ENCODE results near the gene ANP32A. TPM values are rescaled to one million over a fixed set of nuclear protein-coding genes. Genes with fewer than 3 reads are reported as not detected.
A peak's percentile ranks its signal among the peaks of the same experiment; 100 is the strongest.
"Not testable (repeated sequence)": the region's sequence is repeated elsewhere in the genome, so short reads cannot be mapped to it uniquely, and the experiment has no call there.

ANP32A gene
- total RNA-seq, 4 donors from 2014 or later: 38.2 to 90.8 (median 40.1) TPM

GRCh38 chr15:68765602-68766368, 54.9 kb downstream of the ANP32A start:
- H3K27ac ChIP-seq: no peak overlapping the region
- H3K4me1 ChIP-seq: no peaks in the 10 kb centered on the region
- H3K9me3 ChIP-seq: no peaks in the 10 kb centered on the region
- H3K36me3 ChIP-seq: no peaks in the 10 kb centered on the region
- DNase-seq: no peak
- H3K27me3 ChIP-seq: no peaks in the 10 kb centered on the region
- TF ChIP-seq CTCF (IDR thresholded peaks at IDR 0.05): no peak
- TF ChIP-seq POLR2A (IDR thresholded peaks at IDR 0.05): no peak
- H3K4me3 ChIP-seq: no peak overlapping the region

- no peaks in the 10 kb centered on the region for H3K36me3 ChIP-seq
- TF ChIP-seq CTCF (IDR thresholded peaks at IDR 0.05) (no peak), POLR2A (IDR thresholded peaks at IDR 0.05) (no peak)
- H3K27ac ChIP-seq: no peak overlapping the region
- H3K4me3 ChIP-seq: no peak overlapping the region
- DNase-seq: no peak
- no peaks in the 10 kb centered on the region for H3K27me3 ChIP-seq
- H3K9me3 ChIP-seq: no peaks in the 10 kb centered on the region
- H3K4me1 ChIP-seq: no peaks in the 10 kb centered on the region
Observed at GRCh38 chr15:68764090-68764489, 56.6 kb downstream of the ANP32A start.

GRCh38 chr15:68763063-68763462, 57.6 kb downstream of the ANP32A start:
- Histone ChIP-seq H3K4me3 (no peak overlapping the region), H3K9me3 (no peaks in the 10 kb centered on the region), H3K4me1 (no peaks in the 10 kb centered on the region), H3K27ac (no peak overlapping the region), H3K36me3 (no peaks in the 10 kb centered on the region), H3K27me3 (no peaks in the 10 kb centered on the region)
- DNase-seq: peak in 1 of 3 donors; percentile 27
- no peak for TF ChIP-seq POLR2A (IDR thresholded peaks at IDR 0.05)
- no peak for TF ChIP-seq CTCF (IDR thresholded peaks at IDR 0.05)

- not testable (repeated sequence) for H3K9me3 ChIP-seq, H3K27me3 ChIP-seq, H3K4me1 ChIP-seq, DNase-seq, H3K4me3 ChIP-seq, H3K27ac ChIP-seq, H3K36me3 ChIP-seq
Observed at GRCh38 chr15:68759982-68760579, 60.6 kb downstream of the ANP32A start.

GRCh38 chr15:68755731-68756130, 65.0 kb downstream of the ANP32A start:
- no peaks in the 10 kb centered on the region for H3K9me3 ChIP-seq
- H3K27ac ChIP-seq: no peak overlapping the region
- TF ChIP-seq CTCF (IDR thresholded peaks at IDR 0.05) (no peak), POLR2A (IDR thresholded peaks at IDR 0.05) (no peak)
- no peaks in the 10 kb centered on the region for H3K4me1 ChIP-seq
- no peaks in the 10 kb centered on the region for H3K36me3 ChIP-seq
- no peaks in the 10 kb centered on the region for H3K27me3 ChIP-seq
- no peak for DNase-seq
- H3K4me3 ChIP-seq: no peak overlapping the region

- Histone ChIP-seq H3K27me3 (no peaks in the 10 kb centered on the region), H3K4me1 (no peaks in the 10 kb centered on the region), H3K9me3 (no peaks in the 10 kb centered on the region), H3K36me3 (no peaks in the 10 kb centered on the region), H3K27ac (no peak overlapping the region), H3K4me3 (no peak overlapping the region)
- no peak for TF ChIP-seq CTCF (IDR thresholded peaks at IDR 0.05)
- TF ChIP-seq POLR2A (IDR thresholded peaks at IDR 0.05): no peak
- DNase-seq: no peak
Observed at GRCh38 chr15:68751622-68752021, 69.1 kb downstream of the ANP32A start.
